ENCODE results near the gene PTPRM. TPM values are rescaled to one million over a fixed set of nuclear protein-coding genes. Genes with fewer than 3 reads are reported as not detected.
"Not testable (repeated sequence)": the region's sequence is repeated elsewhere in the genome, so short reads cannot be mapped to it uniquely, and the experiment has no call there.

The PTPRM gene
- total RNA-seq, 4 donors from 2014 or later, result 170 to 198 (median 182) TPM

GRCh38 chr18:7730682-7731081, 163.6 kb downstream of the PTPRM start:
- H3K9me3 ChIP-seq, result no peaks in the 10 kb centered on the region
- H3K27me3 ChIP-seq, result no peaks in the 10 kb centered on the region
- no peaks in the 10 kb centered on the region for H3K36me3 ChIP-seq
- 80 to 92% methylated on average over 4 of the region's 4 CpGs for WGBS, 2 donors
- H3K27ac ChIP-seq, result no peak overlapping the region
- intact Hi-C loops (cut with DNase I), result no loop called here
- TF ChIP-seq CTCF (IDR thresholded peaks at IDR 0.05) (no peak), POLR2A (IDR thresholded peaks at IDR 0.05) (no peak)
- H3K4me1 ChIP-seq, result peaks cover 15 to 36% of the 10 kb centered on the region in 2 donors
- no peak overlapping the region for H3K4me3 ChIP-seq (replicated peaks in 1 of 3)
- no peak for DNase-seq

- no peaks in the 10 kb centered on the region for H3K9me3 ChIP-seq
- no peaks in the 10 kb centered on the region for H3K27me3 ChIP-seq
- no peak overlapping the region for H3K4me3 ChIP-seq (replicated peaks in 1 of 3)
- H3K4me1 ChIP-seq, result peaks cover 26 to 42% of the 10 kb centered on the region in 2 donors
- intact Hi-C loops (cut with DNase I), result no loop called here
- WGBS, 2 donors, result 83 to 100% methylated on average over 1 of the region's 1 CpG
- no peak for DNase-seq
- no peak overlapping the region for H3K27ac ChIP-seq
- H3K36me3 ChIP-seq, result no peaks in the 10 kb centered on the region
- no peak for TF ChIP-seq POLR2A (IDR thresholded peaks at IDR 0.05)
- no peak for TF ChIP-seq CTCF (IDR thresholded peaks at IDR 0.05)
These were observed 166.5 kb downstream of the PTPRM start for GRCh38 chr18:7733642-7734041.

GRCh38 chr18:7735196-7735595, 168.1 kb downstream of the PTPRM start:
- intact Hi-C loops (cut with DNase I), result no loop called here
- WGBS, 2 donors, result 85 to 86% methylated on average over 4 of the region's 4 CpGs

GRCh38 chr18:7735626-7736175, 168.6 kb downstream of the PTPRM start:
- TF ChIP-seq POLR2A (IDR thresholded peaks at IDR 0.05) (no peak), CTCF (IDR thresholded peaks at IDR 0.05) (no peak)
- Histone ChIP-seq H3K27me3 (no peaks in the 10 kb centered on the region), H3K4me3 (replicated peaks in 1 of 3) (no peak overlapping the region), H3K9me3 (no peaks in the 10 kb centered on the region), H3K27ac (peak overlapping the region in 2 of 3 donors; percentile 27 to 37), H3K4me1 (peaks cover 34 to 51% of the 10 kb centered on the region in 2 donors), H3K36me3 (no peaks in the 10 kb centered on the region)
- intact Hi-C loops (cut with DNase I), result no loop called here
- no peak for DNase-seq
- WGBS, 2 donors, result 88 to 89% methylated on average over 2 of the region's 2 CpGs

More at GRCh38 chr18:7735196-7735595, 168.1 kb downstream of the PTPRM start:
- no peak for TF ChIP-seq POLR2A (IDR thresholded peaks at IDR 0.05)
- peak in 3 of 6 experiments; percentile 19 to 37 (median 31) for TF ChIP-seq CTCF (IDR thresholded peaks at IDR 0.05)
- DNase-seq, result no peak
- no peak overlapping the region for H3K4me3 ChIP-seq (replicated peaks in 1 of 3)
- H3K27me3 ChIP-seq, result no peaks in the 10 kb centered on the region
- H3K27ac ChIP-seq, result peak overlapping the region in 2 of 3 donors; percentile 27 to 37
- no peaks in the 10 kb centered on the region for H3K9me3 ChIP-seq
- peaks cover 29 to 46% of the 10 kb centered on the region in 2 donors for H3K4me1 ChIP-seq
- H3K36me3 ChIP-seq, result no peaks in the 10 kb centered on the region

GRCh38 chr18:7736526-7736925, 169.4 kb downstream of the PTPRM start:
- Histone ChIP-seq H3K4me1 (peaks cover 42 to 59% of the 10 kb centered on the region in 2 donors), H3K27ac (peak overlapping the region in 1 of 3 donors; percentile 22)
- 89 to 90% methylated on average over 6 of the region's 6 CpGs for WGBS, 2 donors
- DNase-seq; H3K36me3 ChIP-seq; H3K4me3 ChIP-seq (replicated peaks in 1 of 3); H3K9me3 ChIP-seq; H3K27me3 ChIP-seq; intact Hi-C loops (cut with DNase I): not testable (repeated sequence)
